BLaER1 (cell line): ENCODE data around the gene SRP14.
"Not testable (repeated sequence)": the region's sequence is repeated elsewhere in the genome, so short reads cannot be mapped to it uniquely, and the experiment has no call there.

ENCODE experiments used
- H3K27ac ChIP-seq: shearing (Covaris generic); formaldehyde crosslinking; 2 replicates; pipeline ENCODE4 v1.8.1; 2022
- H3K27me3 ChIP-seq: shearing (Covaris generic); formaldehyde crosslinking; 2 replicates; pipeline ENCODE4 v1.8.1; 2022
- H3K36me3 ChIP-seq: shearing (Covaris generic); formaldehyde crosslinking; 2 replicates; pipeline ENCODE4 v1.8.1; 2022
- H3K4me1 ChIP-seq: shearing (Covaris generic); formaldehyde crosslinking; 2 replicates; pipeline ENCODE4 v1.8.1; 2022
- H3K4me2 ChIP-seq: shearing (Covaris generic); formaldehyde crosslinking; 2 replicates; pipeline ENCODE4 v1.8.1; 2022
- H3K4me3 ChIP-seq: shearing (Covaris generic); formaldehyde crosslinking; 2 replicates; pipeline ENCODE4 v1.8.1; 2022
- H3K9ac ChIP-seq: shearing (Covaris generic); formaldehyde crosslinking; 2 replicates; pipeline ENCODE4 v1.8.1; 2022
- H3K9me3 ChIP-seq: shearing (Covaris generic); formaldehyde crosslinking; 2 replicates; pipeline ENCODE4 v1.8.1; 2022
- H4K20me1 ChIP-seq: shearing (Covaris generic); formaldehyde crosslinking; 2 replicates; pipeline ENCODE4 v1.8.1; 2022
- Cebpa-rat ChIP-seq: shearing (Covaris generic); IDR thresholded peaks from 2 replicates; pipeline ENCODE4 v1.8.1; 2022

The SRP14 gene

GRCh38 chr15:39997031-39997430 lies 42.0 kb downstream of the SRP14 start:
- no peak for TF ChIP-seq Cebpa-rat
- Histone ChIP-seq H3K9ac (no peak overlapping the region), H3K36me3 (peaks cover 74% of the 10 kb centered on the region), H3K4me2 (no peak overlapping the region), H3K27ac (no peak overlapping the region), H3K4me1 (no peaks in the 10 kb centered on the region), H4K20me1 (no peaks in the 10 kb centered on the region), H3K9me3 (no peaks in the 10 kb centered on the region), H3K27me3 (no peaks in the 10 kb centered on the region), H3K4me3 (no peak overlapping the region)

GRCh38 chr15:39996228-39996627 lies 42.8 kb downstream of the SRP14 start:
- H3K36me3 ChIP-seq, result peaks cover 75% of the 10 kb centered on the region
- H3K9ac ChIP-seq, H3K4me2 ChIP-seq, H3K4me3 ChIP-seq, H3K4me1 ChIP-seq, H3K27me3 ChIP-seq, H3K27ac ChIP-seq, H4K20me1 ChIP-seq, H3K9me3 ChIP-seq: not testable (repeated sequence)

GRCh38 chr15:39992953-39993352 lies 46.0 kb downstream of the SRP14 start:
- H3K4me3 ChIP-seq, H3K27me3 ChIP-seq, H3K9ac ChIP-seq, H3K4me1 ChIP-seq, H3K4me2 ChIP-seq, H4K20me1 ChIP-seq, H3K27ac ChIP-seq, H3K9me3 ChIP-seq: not testable (repeated sequence)
- peaks cover 90% of the 10 kb centered on the region for H3K36me3 ChIP-seq

- H3K9me3 ChIP-seq, result no peaks in the 10 kb centered on the region
- H3K27me3 ChIP-seq, result no peaks in the 10 kb centered on the region
- no peak for TF ChIP-seq Cebpa-rat
- H3K4me3 ChIP-seq, result no peak overlapping the region
- H3K36me3 ChIP-seq, result peaks cover 93% of the 10 kb centered on the region
- no peak overlapping the region for H3K27ac ChIP-seq
- H3K4me1 ChIP-seq, result no peaks in the 10 kb centered on the region
- H4K20me1 ChIP-seq, result no peaks in the 10 kb centered on the region
- H3K9ac ChIP-seq, result no peak overlapping the region
- no peak overlapping the region for H3K4me2 ChIP-seq
Measured at GRCh38 chr15:39990706-39991105, 48.3 kb downstream of the SRP14 start.

- Histone ChIP-seq H3K27me3 (no peaks in the 10 kb centered on the region), H3K9ac (no peak overlapping the region), H3K4me3 (no peak overlapping the region), H3K27ac (no peak overlapping the region), H4K20me1 (no peaks in the 10 kb centered on the region), H3K36me3 (peaks cover 84% of the 10 kb centered on the region), H3K4me2 (no peak overlapping the region), H3K4me1 (no peaks in the 10 kb centered on the region), H3K9me3 (peaks cover 10% of the 10 kb centered on the region; the same call in 1 of the 2 replicates)
- no peak for TF ChIP-seq Cebpa-rat
Measured at GRCh38 chr15:39987821-39988220, 51.2 kb downstream of the SRP14 start.
